Hepatocyte (in vitro differentiated cells): ENCODE measurements around the gene GRB10.

ENCODE experiments used
- EZH2 ChIP-seq: fragments of 200-600 bp; sonication (generic); IDR thresholded peaks from 2 replicates; pipeline ENCODE4 v1.6.1; 2016; ENCODE audit warnings: antibody characterized with exemption, mild to moderate bottlenecking, borderline replicate concordance
- TF ChIP-seq, protein P1 (sequence below): fragments of 200-600 bp; sonication (generic); IDR thresholded peaks from 2 replicates; pipeline ENCODE4 v1.5.1; 2016; ENCODE audit warnings: antibody characterized with exemption, mild to moderate bottlenecking; ENCODE audit not compliant: poor library complexity

DNA sequence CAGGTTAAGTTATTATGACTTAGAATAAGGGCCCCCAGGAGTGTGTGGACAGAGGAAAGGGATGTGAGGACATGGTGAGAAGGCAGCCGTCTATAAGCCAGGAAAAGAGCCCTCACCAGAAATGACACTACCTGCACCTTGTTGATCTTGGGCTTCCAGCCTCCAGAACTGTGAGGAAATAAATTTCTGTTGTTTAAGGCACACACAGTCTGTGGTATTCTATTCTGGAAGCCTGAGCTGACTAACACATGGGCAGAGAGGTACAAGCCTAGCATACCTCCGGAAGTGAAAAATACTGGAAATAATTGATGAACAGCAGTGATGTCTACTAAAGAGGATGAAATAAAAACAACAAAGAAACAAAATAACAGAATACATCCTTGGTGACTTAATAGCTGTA is 46.1 kb upstream of the GRB10 start:
- TF ChIP-seq, protein P1, sequence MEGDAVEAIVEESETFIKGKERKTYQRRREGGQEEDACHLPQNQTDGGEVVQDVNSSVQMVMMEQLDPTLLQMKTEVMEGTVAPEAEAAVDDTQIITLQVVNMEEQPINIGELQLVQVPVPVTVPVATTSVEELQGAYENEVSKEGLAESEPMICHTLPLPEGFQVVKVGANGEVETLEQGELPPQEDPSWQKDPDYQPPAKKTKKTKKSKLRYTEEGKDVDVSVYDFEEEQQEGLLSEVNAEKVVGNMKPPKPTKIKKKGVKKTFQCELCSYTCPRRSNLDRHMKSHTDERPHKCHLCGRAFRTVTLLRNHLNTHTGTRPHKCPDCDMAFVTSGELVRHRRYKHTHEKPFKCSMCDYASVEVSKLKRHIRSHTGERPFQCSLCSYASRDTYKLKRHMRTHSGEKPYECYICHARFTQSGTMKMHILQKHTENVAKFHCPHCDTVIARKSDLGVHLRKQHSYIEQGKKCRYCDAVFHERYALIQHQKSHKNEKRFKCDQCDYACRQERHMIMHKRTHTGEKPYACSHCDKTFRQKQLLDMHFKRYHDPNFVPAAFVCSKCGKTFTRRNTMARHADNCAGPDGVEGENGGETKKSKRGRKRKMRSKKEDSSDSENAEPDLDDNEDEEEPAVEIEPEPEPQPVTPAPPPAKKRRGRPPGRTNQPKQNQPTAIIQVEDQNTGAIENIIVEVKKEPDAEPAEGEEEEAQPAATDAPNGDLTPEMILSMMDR: no peak
- TF ChIP-seq EZH2: no peak
